Measurements from ENCODE around the gene CEP72.
A peak's percentile ranks its signal among the peaks of the same experiment; 100 is the strongest.

CEP72 gene

DNA sequence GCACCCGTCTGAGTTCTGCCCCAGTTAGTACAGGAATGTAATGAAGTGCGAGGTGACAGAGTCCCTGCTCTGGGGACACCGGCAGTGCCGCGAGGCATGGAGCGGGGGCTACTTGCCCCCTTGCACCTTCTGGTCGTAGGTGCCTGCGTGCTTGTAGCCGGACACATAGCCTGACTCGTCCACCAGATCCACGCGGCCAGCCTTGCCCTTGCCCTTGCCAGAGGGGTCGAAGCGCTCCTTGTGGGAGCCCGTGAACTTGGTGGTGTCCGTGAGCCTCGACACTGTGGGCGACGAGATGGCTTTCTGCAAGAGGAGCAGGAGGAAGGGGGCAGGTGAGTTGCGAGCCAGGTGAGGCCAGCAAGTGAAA, 52.8 kb downstream of the CEP72 start:
- peaks cover 5% of the 10 kb centered on the region for H3K4me1 Mint-ChIP-seq
- no peak overlapping the region for H3K4me3 Mint-ChIP-seq
- H3K27ac Mint-ChIP-seq (ENCODE audit: low read depth) = no peak overlapping the region
- H3K27me3 Mint-ChIP-seq = no peaks in the 10 kb centered on the region
- no peak for ATAC-seq (replicated peaks; ENCODE audit: extremely low read depth, poor library complexity, severe bottlenecking)
- peaks cover 9% of the 10 kb centered on the region for H3K36me3 Mint-ChIP-seq (ENCODE audit: insufficient read depth)
- H3K9me3 Mint-ChIP-seq = no peaks in the 10 kb centered on the region
- DNase-seq (ENCODE audit: low spot score in 2 of 2) = no peak

DNA sequence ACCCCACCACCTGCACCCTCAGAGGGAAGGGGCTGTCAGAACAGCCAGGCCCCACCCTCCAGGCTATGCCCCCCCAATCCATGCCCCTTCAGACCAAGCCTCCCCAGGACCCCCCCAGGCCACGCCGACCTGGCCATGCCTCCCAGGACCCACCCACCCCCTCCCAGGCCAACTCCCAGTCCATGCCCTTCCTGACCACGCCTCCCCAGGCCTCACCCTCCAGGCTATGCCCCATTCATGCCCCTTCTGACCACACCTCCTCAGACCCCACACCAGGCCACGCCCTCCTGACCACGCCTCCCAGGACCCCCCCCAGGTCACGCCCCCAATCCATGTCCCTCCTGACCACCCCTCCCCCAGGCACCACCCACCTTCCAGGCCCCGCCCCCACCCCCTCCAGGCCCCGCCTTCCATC, 53.4 kb downstream of the CEP72 start:
- peaks cover 5% of the 10 kb centered on the region for H3K4me1 Mint-ChIP-seq
- H3K27me3 Mint-ChIP-seq = no peaks in the 10 kb centered on the region
- no peak overlapping the region for H3K4me3 Mint-ChIP-seq
- ATAC-seq (replicated peaks; ENCODE audit: extremely low read depth, poor library complexity, severe bottlenecking) (no peak), DNase-seq (ENCODE audit: low spot score in 2 of 2) (no peak)
- H3K27ac Mint-ChIP-seq (ENCODE audit: low read depth) = no peak overlapping the region
- no peaks in the 10 kb centered on the region for H3K9me3 Mint-ChIP-seq
- peaks cover 9% of the 10 kb centered on the region for H3K36me3 Mint-ChIP-seq (ENCODE audit: insufficient read depth)

GRCh38 chr5:665956-666711, 54.0 kb downstream of the CEP72 start:
- no peak for ATAC-seq (replicated peaks; ENCODE audit: extremely low read depth, poor library complexity, severe bottlenecking)
- H3K4me3 Mint-ChIP-seq = no peak overlapping the region

GRCh38 chr5:666816-667498, 54.8 kb downstream of the CEP72 start:
- H3K27me3 Mint-ChIP-seq = no peaks in the 10 kb centered on the region
- peaks cover 11% of the 10 kb centered on the region for H3K36me3 Mint-ChIP-seq (ENCODE audit: insufficient read depth)
- DNase-seq (ENCODE audit: low spot score in 2 of 2) (no peak), ATAC-seq (replicated peaks; ENCODE audit: extremely low read depth, poor library complexity, severe bottlenecking) (no peak)
- H3K4me3 Mint-ChIP-seq = no peak overlapping the region
- H3K27ac Mint-ChIP-seq (ENCODE audit: low read depth) = no peak overlapping the region
- H3K9me3 Mint-ChIP-seq = no peaks in the 10 kb centered on the region
- peaks cover 5% of the 10 kb centered on the region for H3K4me1 Mint-ChIP-seq

More at GRCh38 chr5:665956-666711, 54.0 kb downstream of the CEP72 start:
- Mint-ChIP-seq H3K27me3 (no peaks in the 10 kb centered on the region), H3K9me3 (no peaks in the 10 kb centered on the region), H3K4me1 (peaks cover 5% of the 10 kb centered on the region), H3K27ac (ENCODE audit: low read depth) (no peak overlapping the region), H3K36me3 (ENCODE audit: insufficient read depth) (peaks cover 12% of the 10 kb centered on the region)
- DNase-seq (ENCODE audit: low spot score in 2 of 2) = no peak

DNA sequence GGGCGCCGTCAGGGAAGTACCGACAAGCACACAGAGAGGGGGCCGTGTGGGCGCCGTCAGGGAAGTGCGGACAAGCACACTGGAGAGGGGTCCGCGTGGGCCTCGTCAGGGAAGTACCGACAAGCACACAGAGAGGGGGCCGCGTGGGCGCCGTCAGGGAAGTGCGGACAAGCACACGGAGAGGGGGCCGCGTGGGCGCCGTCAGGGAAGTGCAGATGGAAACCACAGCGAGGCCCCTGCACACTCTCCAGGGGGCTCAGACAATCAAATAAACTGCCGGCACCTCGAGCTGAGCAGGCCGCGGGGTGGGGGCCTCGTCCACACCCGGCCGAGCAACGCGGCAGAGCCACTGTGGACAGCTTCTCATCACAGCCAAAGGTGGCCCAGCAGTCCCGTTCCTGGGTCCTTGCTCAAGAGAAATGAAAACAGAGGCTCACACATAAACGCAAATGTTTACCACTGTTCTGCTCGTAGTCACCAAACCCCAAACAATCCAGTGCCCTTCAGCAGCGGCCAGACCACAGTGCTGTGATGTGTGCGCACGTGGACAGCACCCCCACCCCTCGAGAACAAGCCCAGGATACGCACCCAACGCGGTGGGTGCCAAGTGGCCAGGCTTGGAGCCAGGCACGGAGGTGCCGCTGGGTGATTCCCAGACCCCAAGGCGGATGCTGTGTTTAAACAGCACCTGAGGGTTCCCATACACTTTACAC, 56.3 kb downstream of the CEP72 start:
- Mint-ChIP-seq H3K4me1 (peaks cover 17% of the 10 kb centered on the region), H3K36me3 (ENCODE audit: insufficient read depth) (peaks cover 14% of the 10 kb centered on the region), H3K9me3 (no peaks in the 10 kb centered on the region), H3K27me3 (no peaks in the 10 kb centered on the region), H3K4me3 (no peak overlapping the region), H3K27ac (ENCODE audit: low read depth) (no peak overlapping the region)
- ATAC-seq (replicated peaks; ENCODE audit: extremely low read depth, poor library complexity, severe bottlenecking) (no peak), DNase-seq (ENCODE audit: low spot score in 2 of 2) (no peak)

GRCh38 chr5:669111-669841, 57.1 kb downstream of the CEP72 start:
- no peak overlapping the region for H3K4me3 Mint-ChIP-seq
- DNase-seq (ENCODE audit: low spot score in 2 of 2) (peak in 1 of 2 donors; percentile 45), ATAC-seq (replicated peaks; ENCODE audit: extremely low read depth, poor library complexity, severe bottlenecking) (no peak)
- H3K27me3 Mint-ChIP-seq = no peaks in the 10 kb centered on the region
- no peaks in the 10 kb centered on the region for H3K9me3 Mint-ChIP-seq
- H3K27ac Mint-ChIP-seq (ENCODE audit: low read depth) = no peak overlapping the region
- peaks cover 16% of the 10 kb centered on the region for H3K36me3 Mint-ChIP-seq (ENCODE audit: insufficient read depth)
- H3K4me1 Mint-ChIP-seq = peaks cover 23% of the 10 kb centered on the region

- no peak overlapping the region for H3K4me3 Mint-ChIP-seq
- H3K4me1 Mint-ChIP-seq = peaks cover 24% of the 10 kb centered on the region
- no peak overlapping the region for H3K27ac Mint-ChIP-seq (ENCODE audit: low read depth)
- DNase-seq (ENCODE audit: low spot score in 2 of 2) (no peak), ATAC-seq (replicated peaks; ENCODE audit: extremely low read depth, poor library complexity, severe bottlenecking) (no peak)
- no peaks in the 10 kb centered on the region for H3K27me3 Mint-ChIP-seq
- H3K36me3 Mint-ChIP-seq (ENCODE audit: insufficient read depth) = peaks cover 16% of the 10 kb centered on the region
- H3K9me3 Mint-ChIP-seq = no peaks in the 10 kb centered on the region
Observed at GRCh38 chr5:669842-670395, 57.8 kb downstream of the CEP72 start.

DNA sequence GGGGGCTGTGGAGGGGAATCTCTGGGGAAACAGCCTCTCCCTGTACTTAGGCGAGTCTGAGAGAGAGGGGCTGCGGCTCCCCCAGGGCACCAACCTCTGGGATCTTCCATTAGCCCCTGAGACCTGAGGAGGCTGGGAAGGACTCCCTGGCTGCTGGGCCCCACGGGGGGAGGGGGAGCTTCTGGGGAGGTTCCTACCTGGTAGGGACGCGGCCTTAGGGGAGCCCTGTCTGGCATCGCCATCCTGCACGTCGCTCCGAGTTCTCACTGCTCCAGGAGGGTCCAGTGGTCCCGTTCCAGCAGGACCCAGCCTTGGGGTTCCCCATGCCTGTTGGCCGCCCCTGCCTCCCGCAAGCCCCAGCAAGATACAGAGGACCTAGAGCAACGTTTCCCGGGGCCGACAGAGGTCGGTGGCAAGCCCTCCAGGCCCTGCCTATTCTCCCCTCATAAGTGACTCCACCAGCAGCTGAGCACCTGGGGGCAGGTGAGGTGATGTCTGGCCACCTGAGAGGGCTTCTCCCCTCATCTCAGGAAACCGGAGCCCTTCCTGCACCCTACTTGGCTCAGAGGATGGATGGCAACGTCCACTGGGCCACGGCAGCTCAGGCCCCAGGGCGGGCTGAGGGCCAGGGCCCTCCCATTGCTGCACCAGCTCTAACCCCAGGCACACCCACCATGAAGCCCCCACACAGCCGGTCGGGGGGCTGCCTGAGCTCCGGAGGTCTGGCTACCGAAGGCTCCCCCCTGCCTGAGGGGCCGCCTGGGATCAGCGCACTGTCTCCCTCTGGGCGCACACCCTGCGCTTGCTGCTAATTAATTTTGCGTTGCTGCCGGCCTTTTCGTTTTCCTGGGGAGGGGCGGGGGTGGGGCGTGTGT, 58.5 kb downstream of the CEP72 start:
- no peak overlapping the region for H3K27ac Mint-ChIP-seq (ENCODE audit: low read depth)
- ATAC-seq (replicated peaks; ENCODE audit: extremely low read depth, poor library complexity, severe bottlenecking) = no peak
- H3K27me3 Mint-ChIP-seq = no peaks in the 10 kb centered on the region

DNA sequence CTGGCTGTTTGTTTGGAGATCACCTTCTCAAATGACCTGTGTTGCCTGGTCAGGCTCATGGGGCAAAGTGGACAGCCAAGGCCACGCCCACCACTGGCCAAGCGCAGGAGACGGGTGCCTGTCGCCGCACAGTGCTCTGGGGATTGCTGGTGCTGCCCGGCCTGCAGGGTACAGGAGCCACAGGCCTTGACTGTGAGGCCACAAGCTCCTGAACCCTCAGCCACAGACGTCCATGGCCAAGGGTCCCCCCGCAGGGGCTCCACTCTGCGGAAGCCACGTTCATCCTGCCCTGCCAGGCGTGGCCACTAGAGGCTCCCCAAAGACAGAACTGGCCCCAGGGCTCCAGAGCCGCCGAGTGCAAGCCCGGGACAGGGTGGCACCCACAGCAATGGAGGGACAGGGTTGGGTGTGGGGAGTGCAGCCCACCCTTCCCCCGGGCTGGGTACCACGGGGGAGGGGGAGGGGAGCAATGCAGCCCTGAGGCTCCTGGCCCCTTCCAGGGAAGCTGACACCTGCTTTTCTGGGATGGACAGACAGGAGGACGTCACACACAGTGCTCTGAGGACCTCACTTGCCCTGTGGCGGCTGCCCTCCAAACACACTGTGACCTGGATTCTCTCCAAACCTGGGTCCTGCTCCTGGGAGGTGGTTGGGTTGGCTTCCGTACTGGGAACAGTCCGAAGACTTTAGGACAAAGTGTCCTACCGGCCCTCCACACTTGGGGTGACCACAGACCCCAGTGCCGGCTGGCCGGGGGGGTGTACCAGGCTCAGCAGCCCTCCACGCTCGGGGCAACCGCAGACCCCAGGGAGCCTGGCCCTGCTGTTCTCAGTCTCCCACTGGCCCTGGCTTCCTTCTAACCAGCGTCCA, 59.6 kb downstream of the CEP72 start:
- Mint-ChIP-seq H3K27ac (ENCODE audit: low read depth) (peak overlapping the region; percentile 92), H3K36me3 (ENCODE audit: insufficient read depth) (peaks cover 14% of the 10 kb centered on the region), H3K4me3 (peak overlapping the region; percentile 59), H3K4me1 (peaks cover 24% of the 10 kb centered on the region), H3K27me3 (no peaks in the 10 kb centered on the region), H3K9me3 (no peaks in the 10 kb centered on the region)
- peak; percentile 42 for ATAC-seq (replicated peaks; ENCODE audit: extremely low read depth, poor library complexity, severe bottlenecking)
- DNase-seq (ENCODE audit: low spot score in 2 of 2) = peak; percentile 58 to 62

More for the DNA sequence above, 58.5 kb downstream of the CEP72 start:
- Mint-ChIP-seq H3K36me3 (ENCODE audit: insufficient read depth) (peaks cover 15% of the 10 kb centered on the region), H3K4me1 (peaks cover 24% of the 10 kb centered on the region), H3K4me3 (no peak overlapping the region), H3K9me3 (no peaks in the 10 kb centered on the region)
- no peak for DNase-seq (ENCODE audit: low spot score in 2 of 2)

DNA sequence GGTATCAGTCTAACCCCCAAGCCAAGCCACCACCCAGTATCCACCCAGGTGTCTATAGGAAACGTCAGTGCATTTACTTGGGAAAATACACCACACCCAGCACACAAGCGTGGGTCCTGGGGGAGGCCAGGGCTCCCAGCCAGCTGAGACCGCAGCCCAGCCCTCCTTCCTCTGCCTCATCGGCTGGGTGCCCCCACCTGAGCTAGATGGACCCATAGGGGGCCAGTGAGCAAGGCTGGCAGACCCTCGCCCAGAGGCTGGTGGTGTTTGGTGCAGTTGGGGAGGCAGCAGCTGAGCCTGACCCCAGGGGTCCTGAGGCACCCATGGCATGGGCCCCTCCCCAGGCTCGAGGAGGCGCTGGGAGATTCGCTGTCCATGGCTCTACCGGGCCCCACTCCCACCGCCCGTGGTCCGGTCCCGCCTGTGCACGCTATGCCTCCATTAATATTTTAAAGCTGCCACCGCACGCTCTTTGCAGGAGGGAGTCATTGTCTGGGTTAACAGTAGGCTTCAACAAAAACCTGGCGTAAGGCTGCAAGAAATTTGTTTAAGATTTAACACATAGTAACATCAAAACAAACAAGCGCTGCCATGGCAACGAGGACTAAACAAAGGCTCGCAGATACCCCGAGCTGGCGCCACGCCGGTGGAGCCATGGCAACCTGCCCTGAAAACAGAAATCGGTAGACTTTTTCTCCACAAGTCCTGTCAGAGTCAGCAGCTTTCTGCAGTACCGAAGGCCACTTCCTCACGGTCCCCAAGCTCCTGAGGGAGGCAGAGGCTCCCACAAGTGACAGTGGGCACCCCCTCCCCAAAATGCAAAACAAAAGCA, 60.4 kb downstream of the CEP72 start:
- DNase-seq (ENCODE audit: low spot score in 2 of 2) = peak; percentile 72 to 83
- peak overlapping the region; percentile 92 for H3K27ac Mint-ChIP-seq (ENCODE audit: low read depth)

More for the DNA sequence above, 60.4 kb downstream of the CEP72 start:
- peak; percentile 70 for ATAC-seq (replicated peaks; ENCODE audit: extremely low read depth, poor library complexity, severe bottlenecking)
- H3K4me3 Mint-ChIP-seq = peak overlapping the region; percentile 59
- no peaks in the 10 kb centered on the region for H3K9me3 Mint-ChIP-seq
- no peaks in the 10 kb centered on the region for H3K27me3 Mint-ChIP-seq
- peaks cover 15% of the 10 kb centered on the region for H3K36me3 Mint-ChIP-seq (ENCODE audit: insufficient read depth)
- peaks cover 20% of the 10 kb centered on the region for H3K4me1 Mint-ChIP-seq

Data from central memory CD8-positive, alpha-beta T cell (primary cell).